Mesenchymal stem cell (in vitro differentiated cells and primary cell): Measurements from ENCODE around the gene MYH13.
A peak's percentile ranks its signal among the peaks of the same experiment; 100 is the strongest.

Experiments used
- DNase-seq: peaks from one replicate; pipeline ENCODE4 v3.0.0-alpha.2; 2013
- H2AFZ ChIP-seq: one replicate; pipeline ENCODE4 v1.6.1; 2013; ENCODE audit warnings: low read depth, mild to moderate bottlenecking, control low read depth, inconsistent platforms, low read length, moderate library complexity
- H2AK5ac ChIP-seq: 2 replicates; pipeline ENCODE4 v1.6.1; 2013; ENCODE audit warnings: low read length, moderate library complexity, mild to moderate bottlenecking, inconsistent platforms; ENCODE audit not compliant: severe bottlenecking
- H2BK120ac ChIP-seq: one replicate; pipeline ENCODE4 v1.6.1; 2013; ENCODE audit warnings: low read depth, mild to moderate bottlenecking, inconsistent platforms, low read length, moderate library complexity
- H2BK12ac ChIP-seq, 2 experiments: one replicate each; pipeline ENCODE4 v1.6.1; 2013; ENCODE audit warnings: inconsistent platforms in 2 of 2, low read length in 2 of 2, mild to moderate bottlenecking in 2 of 2, moderate library complexity in 2 of 2, control low read depth in 1 of 2
- H2BK15ac ChIP-seq: one replicate; pipeline ENCODE4 v1.6.1; 2013; ENCODE audit warnings: mild to moderate bottlenecking, low read depth, inconsistent platforms; ENCODE audit not compliant: poor library complexity, severe bottlenecking
- H2BK5ac ChIP-seq: 2 replicates; pipeline ENCODE4 v1.6.1; 2013; ENCODE audit warnings: low read depth, mild to moderate bottlenecking, low read length, control low read depth, inconsistent platforms; ENCODE audit not compliant: poor library complexity, severe bottlenecking
- H3K14ac ChIP-seq, 2 experiments: one replicate each; pipeline ENCODE4 v1.6.1; 2013; ENCODE audit warnings: inconsistent platforms in 2 of 2, low read length in 2 of 2, control low read depth in 1 of 2, mild to moderate bottlenecking in 1 of 2, moderate library complexity in 1 of 2
- H3K18ac ChIP-seq, 2 experiments: one replicate each; pipeline ENCODE4 v1.6.1; 2013; ENCODE audit warnings: inconsistent platforms in 2 of 2, low read length in 2 of 2, control low read depth in 1 of 2, low read depth in 1 of 2, mild to moderate bottlenecking in 1 of 2
- H3K23ac ChIP-seq, 2 experiments: one replicate each; pipeline ENCODE4 v1.6.1; 2013; ENCODE audit warnings: inconsistent platforms in 2 of 2, low read length in 2 of 2, mild to moderate bottlenecking in 2 of 2, moderate library complexity in 2 of 2, control low read depth in 1 of 2
- H3K27ac ChIP-seq: 2 replicates; pipeline ENCODE4 v1.5.1; 2013; ENCODE audit warnings: mild to moderate bottlenecking, moderate library complexity, low read length, control low read depth, inconsistent platforms; ENCODE audit not compliant: poor library complexity, severe bottlenecking
- H3K27me3 ChIP-seq, 2 experiments: 2 replicates each; pipeline versions ENCODE4 v1.6.1 to v1.7.0; 2013; ENCODE audit warnings: low read length in 2 of 2, mild to moderate bottlenecking in 2 of 2, moderate library complexity in 2 of 2, control low read depth in 1 of 2, inconsistent platforms in 1 of 2; ENCODE audit not compliant: control insufficient read depth in 1 of 2, insufficient read depth in 1 of 2
- H3K36me3 ChIP-seq, 2 experiments: 2 replicates each; pipeline versions ENCODE4 v1.6.1 to v1.7.0; 2013; ENCODE audit warnings: low read length in 2 of 2, control low read depth in 1 of 2, inconsistent platforms in 1 of 2, low read depth in 1 of 2, mild to moderate bottlenecking in 1 of 2; ENCODE audit not compliant: insufficient read depth in 2 of 2, control insufficient read depth in 1 of 2
- H3K4ac ChIP-seq, 2 experiments: one replicate each; pipeline ENCODE4 v1.6.1; 2013; ENCODE audit warnings: inconsistent platforms in 2 of 2, low read length in 2 of 2, mild to moderate bottlenecking in 2 of 2, moderate library complexity in 2 of 2, control low read depth in 1 of 2, low read depth in 1 of 2
- H3K4me1 ChIP-seq: 2 replicates; pipeline ENCODE4 v1.6.1; 2013; ENCODE audit warnings: low read depth, low read length, control low read depth; ENCODE audit not compliant: control insufficient read depth, insufficient read depth
- H3K4me2 ChIP-seq: 2 replicates; pipeline ENCODE4 v1.6.1; 2013; ENCODE audit warnings: low read length, mild to moderate bottlenecking, inconsistent platforms; ENCODE audit not compliant: poor library complexity, severe bottlenecking
- H3K4me3 ChIP-seq, 2 experiments: 2 replicates each; pipeline versions ENCODE4 v1.5.1 to v1.7.0; 2013; ENCODE audit warnings: low read length in 2 of 2, mild to moderate bottlenecking in 2 of 2, control low read depth in 1 of 2, low read depth in 1 of 2; ENCODE audit not compliant: insufficient read depth in 1 of 2
- H3K79me1 ChIP-seq: replicated peaks from 2 replicates; pipeline ENCODE4 v1.6.1; 2013; ENCODE audit warnings: mild to moderate bottlenecking, control low read depth, low read length, inconsistent platforms; ENCODE audit not compliant: poor library complexity, severe bottlenecking
- H3K9ac ChIP-seq: 2 replicates; pipeline ENCODE4 v1.7.0; 2013; ENCODE audit warnings: mild to moderate bottlenecking, low read length, moderate library complexity
- H3K9me3 ChIP-seq: 2 replicates; pipeline ENCODE4 v1.7.0; 2013; ENCODE audit warnings: mild to moderate bottlenecking, low read length; ENCODE audit not compliant: control insufficient read depth
- H4K8ac ChIP-seq: one replicate; pipeline ENCODE4 v1.6.1; 2013; ENCODE audit warnings: inconsistent platforms, mild to moderate bottlenecking, low read length, moderate library complexity
- H4K91ac ChIP-seq: one replicate; pipeline ENCODE4 v1.6.1; 2013; ENCODE audit warnings: mild to moderate bottlenecking, low read length, inconsistent platforms
- WGBS: methylation state at CpG from one replicate; pipeline ENCODE4 v1.1.7; 2013; ENCODE audit warnings: mixed read lengths; 5-methylcytosine and 5-hydroxymethylcytosine counted together

Gene MYH13

DNA sequence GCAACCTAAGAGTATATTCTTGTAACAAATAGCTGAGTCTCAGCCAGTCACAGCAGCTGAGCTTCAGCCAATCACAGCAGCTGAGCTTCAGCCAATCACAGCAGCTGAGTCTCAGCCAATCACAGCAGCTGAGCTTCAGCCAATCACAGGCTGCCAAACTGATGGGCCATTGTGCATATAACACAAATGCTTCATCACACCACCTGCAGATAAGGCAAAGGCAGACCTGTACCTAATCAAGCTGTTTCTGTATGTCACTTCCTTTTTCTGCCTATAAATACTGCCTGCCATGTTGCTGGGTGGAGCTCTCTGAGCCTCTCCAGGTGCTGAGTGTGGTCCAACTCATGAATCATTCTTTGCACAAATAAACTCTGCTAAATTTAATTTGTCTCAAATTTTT is 19.9 kb downstream of the MYH13 start:
- H2AK5ac ChIP-seq = no peak overlapping the region
- H3K27me3 ChIP-seq = no peaks in the 10 kb centered on the region
- no peak overlapping the region for H3K9ac ChIP-seq
- no peak overlapping the region for H2BK5ac ChIP-seq
- no peak overlapping the region for H3K4me2 ChIP-seq
- H3K27ac ChIP-seq = no peak overlapping the region
- no peak overlapping the region for H3K14ac ChIP-seq
- no peak overlapping the region for H2BK120ac ChIP-seq
- H3K23ac ChIP-seq = peak overlapping the region in 1 of 2 experiments; percentile 14
- no peak overlapping the region for H3K4me3 ChIP-seq
- no peak overlapping the region for H4K91ac ChIP-seq
- H2AFZ ChIP-seq = no peak overlapping the region
- H2BK15ac ChIP-seq = no peak overlapping the region
- H3K36me3 ChIP-seq = no peaks in the 10 kb centered on the region
- H3K18ac ChIP-seq = no peak overlapping the region
- H3K9me3 ChIP-seq = no peaks in the 10 kb centered on the region
- H4K8ac ChIP-seq = no peak overlapping the region
- no peaks in the 10 kb centered on the region for H3K4me1 ChIP-seq
- H2BK12ac ChIP-seq = no peak overlapping the region
- DNase-seq = no peak
- no peaks in the 10 kb centered on the region for H3K79me1 ChIP-seq
- H3K4ac ChIP-seq = no peak overlapping the region

DNA sequence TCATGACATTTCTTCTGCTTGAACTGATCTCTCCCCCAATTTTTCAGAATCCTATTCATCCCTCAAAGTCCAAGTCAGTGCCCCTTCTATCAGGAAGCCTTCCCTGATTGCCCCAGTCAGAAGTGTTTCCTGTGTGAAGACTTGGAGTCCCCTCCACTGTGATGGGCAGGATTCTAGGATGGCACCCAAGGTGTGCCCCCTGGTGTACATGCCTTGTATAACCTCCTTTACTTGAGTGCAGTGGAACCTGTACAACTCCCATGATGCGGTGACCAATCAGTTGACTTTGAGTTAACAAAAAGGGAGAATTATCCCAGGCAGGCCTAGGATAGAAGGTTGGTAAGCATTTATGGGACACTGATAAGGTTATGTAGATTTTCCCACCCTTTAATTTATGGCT is 23.4 kb downstream of the MYH13 start:
- no peak overlapping the region for H3K9ac ChIP-seq
- H3K79me1 ChIP-seq = no peaks in the 10 kb centered on the region
- no peak overlapping the region for H4K91ac ChIP-seq
- H2BK5ac ChIP-seq = no peak overlapping the region
- no peak overlapping the region for H2BK12ac ChIP-seq
- no peak overlapping the region for H3K27ac ChIP-seq
- H2AK5ac ChIP-seq = no peak overlapping the region
- WGBS = 100% methylated on average over 1 of the region's 1 CpG
- H3K4me3 ChIP-seq = no peak overlapping the region
- no peaks in the 10 kb centered on the region for H3K27me3 ChIP-seq
- H2AFZ ChIP-seq = no peak overlapping the region
- DNase-seq = no peak
- H3K4ac ChIP-seq = no peak overlapping the region
- no peak overlapping the region for H3K18ac ChIP-seq
- H4K8ac ChIP-seq = no peak overlapping the region
- H3K23ac ChIP-seq = no peak overlapping the region
- no peak overlapping the region for H2BK120ac ChIP-seq
- H2BK15ac ChIP-seq = no peak overlapping the region
- H3K4me2 ChIP-seq = no peak overlapping the region
- H3K4me1 ChIP-seq = no peaks in the 10 kb centered on the region
- no peak overlapping the region for H3K14ac ChIP-seq
- H3K36me3 ChIP-seq = no peaks in the 10 kb centered on the region
- H3K9me3 ChIP-seq = no peaks in the 10 kb centered on the region

DNA sequence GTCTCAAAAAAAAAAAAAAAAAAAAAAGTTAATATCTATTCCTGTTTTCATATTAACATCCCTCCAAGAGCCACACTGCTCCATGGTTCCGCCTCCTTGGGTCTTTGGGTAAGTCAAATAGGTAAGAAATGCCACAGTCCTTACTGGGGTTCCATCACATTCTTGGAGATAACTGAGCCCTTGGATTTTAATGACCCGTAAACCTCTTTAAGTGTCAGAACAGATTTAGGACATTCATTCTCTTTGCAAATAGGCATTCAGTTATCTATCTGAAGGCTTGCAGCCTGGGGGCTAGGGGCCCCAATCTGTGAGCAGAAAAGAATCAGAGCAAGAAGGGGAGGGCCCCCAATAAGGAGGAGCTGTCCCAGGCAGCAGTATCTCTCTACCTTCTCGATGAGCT is 28.0 kb downstream of the MYH13 start:
- Histone ChIP-seq H2BK15ac (no peak overlapping the region), H4K91ac (no peak overlapping the region), H3K27me3 (no peaks in the 10 kb centered on the region), H3K4me2 (no peak overlapping the region), H3K27ac (no peak overlapping the region), H3K4me1 (no peaks in the 10 kb centered on the region), H3K36me3 (no peaks in the 10 kb centered on the region), H3K18ac (peak overlapping the region in 1 of 2 experiments; percentile 12), H2AK5ac (no peak overlapping the region), H3K9ac (no peak overlapping the region), H3K14ac (no peak overlapping the region), H3K4ac (no peak overlapping the region), H3K23ac (no peak overlapping the region), H3K9me3 (no peaks in the 10 kb centered on the region), H2BK12ac (no peak overlapping the region), H3K79me1 (no peaks in the 10 kb centered on the region), H4K8ac (no peak overlapping the region), H2BK120ac (no peak overlapping the region), H3K4me3 (no peak overlapping the region), H2BK5ac (no peak overlapping the region), H2AFZ (no peak overlapping the region)
- 82% methylated on average over 2 of the region's 3 CpGs for WGBS
- no peak for DNase-seq

DNA sequence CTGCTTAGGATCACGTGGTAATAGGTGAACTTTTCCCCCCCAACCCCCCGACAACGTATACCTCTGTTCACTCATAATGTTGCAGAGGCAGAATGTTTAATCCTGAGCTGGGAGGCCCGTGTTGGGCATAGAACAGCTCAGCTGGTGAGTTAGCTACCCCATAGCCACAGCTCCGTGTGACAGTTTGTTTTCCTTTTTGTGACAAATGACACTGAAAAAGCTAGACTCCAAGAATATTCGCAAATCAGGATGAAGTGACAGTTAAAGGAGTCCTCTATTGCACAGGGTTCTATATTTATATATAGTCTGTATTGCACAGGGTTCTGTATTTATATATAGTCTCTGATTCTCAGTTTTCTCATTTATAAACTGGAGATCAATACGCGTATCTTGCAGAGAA is 33.8 kb downstream of the MYH13 start:
- Histone ChIP-seq H3K18ac (no peak overlapping the region), H3K23ac (no peak overlapping the region), H4K8ac (no peak overlapping the region), H3K14ac (no peak overlapping the region), H2AK5ac (no peak overlapping the region), H2BK12ac (no peak overlapping the region), H2BK5ac (no peak overlapping the region), H3K36me3 (no peaks in the 10 kb centered on the region), H3K4me1 (no peaks in the 10 kb centered on the region), H3K27ac (no peak overlapping the region), H3K9me3 (no peaks in the 10 kb centered on the region), H3K9ac (no peak overlapping the region), H2AFZ (no peak overlapping the region), H3K79me1 (no peaks in the 10 kb centered on the region), H3K4me3 (no peak overlapping the region), H3K4ac (no peak overlapping the region), H2BK15ac (no peak overlapping the region), H3K4me2 (no peak overlapping the region), H3K27me3 (no peaks in the 10 kb centered on the region), H2BK120ac (no peak overlapping the region), H4K91ac (no peak overlapping the region)
- no peak for DNase-seq
- WGBS = 81% methylated on average over 7 of the region's 8 CpGs
